SU-DHL-6 (cell line): ENCODE measurements around the gene GIPC1.

Experiments used
- CTCF ChIP-seq: fragments of 200-600 bp; sonication (generic); IDR thresholded peaks from one replicate; pipeline ENCODE4 v1.5.1; 2017; ENCODE audit warnings: antibody characterized with exemption, mild to moderate bottlenecking, low read length, moderate library complexity; ENCODE audit not compliant: insufficient read depth, poor library complexity, severe bottlenecking
- EZH2phosphoT487 ChIP-seq: fragments of 200-600 bp; sonication (generic), shearing (Covaris generic); conservative IDR thresholded peaks from 2 replicates; pipeline ENCODE4 v1.6.1; 2018; ENCODE audit warnings: mild to moderate bottlenecking, antibody characterized with exemption, low read length, moderate library complexity, mixed read lengths

- TF ChIP-seq CTCF (no peak), EZH2phosphoT487 (no peak)
Observed at GRCh38 chr19:14515501-14516047, 19.6 kb upstream of the GIPC1 start.
